GM18508 (cell line): ENCODE measurements around the gene PIF1.
A peak's percentile ranks its signal among the peaks of the same experiment; 100 is the strongest.

Experiments used
- ATAC-seq: cut with Tn5 transposase; IDR thresholded peaks from one replicate; pipeline ENCODE4 v1.9.1; 2021; ENCODE audit warnings: moderate number of reproducible peaks; ENCODE audit not compliant: insufficient read depth, unreplicated experiment

Gene PIF1

GRCh38 chr15:64825431-64826294 lies at the start of gene PIF1:
TSS of gene PIF1 (minus strand) at chr15:64825647. CDS start at chr15:64824335, 1,312 bp downstream.
- peak; percentile 62 for ATAC-seq

GRCh38 chr15:64870353-64870752 lies 44.9 kb upstream of the PIF1 start:
- ATAC-seq = no peak

GRCh38 chr15:64869501-64869900 lies 44.1 kb upstream of the PIF1 start:
- ATAC-seq = no peak

GRCh38 chr15:64865998-64866520 lies 40.6 kb upstream of the PIF1 start:
- no peak for ATAC-seq

- ATAC-seq = no peak
Measured at GRCh38 chr15:64865126-64865997, 39.9 kb upstream of the PIF1 start.

GRCh38 chr15:64864068-64864467 lies 38.6 kb upstream of the PIF1 start:
- ATAC-seq = no peak

GRCh38 chr15:64862408-64862807 lies 37.0 kb upstream of the PIF1 start:
- ATAC-seq = no peak

- no peak for ATAC-seq
Measured at GRCh38 chr15:64861960-64862359, 36.5 kb upstream of the PIF1 start.

- ATAC-seq = no peak
Measured at GRCh38 chr15:64861331-64861730, 35.9 kb upstream of the PIF1 start.

GRCh38 chr15:64859226-64859625 lies 33.8 kb upstream of the PIF1 start:
- ATAC-seq = no peak

- ATAC-seq = no peak
Measured at GRCh38 chr15:64858021-64858575, 32.7 kb upstream of the PIF1 start.

GRCh38 chr15:64857421-64857820 lies 32.0 kb upstream of the PIF1 start:
- no peak for ATAC-seq

- ATAC-seq = no peak
Measured at GRCh38 chr15:64856429-64857145, 31.1 kb upstream of the PIF1 start.

- ATAC-seq = no peak
Measured at GRCh38 chr15:64855205-64855975, 29.9 kb upstream of the PIF1 start.

GRCh38 chr15:64854526-64854925 lies 29.1 kb upstream of the PIF1 start:
- ATAC-seq = no peak

GRCh38 chr15:64854041-64854440 lies 28.6 kb upstream of the PIF1 start:
- no peak for ATAC-seq

GRCh38 chr15:64851503-64851840 lies 26.0 kb upstream of the PIF1 start:
- no peak for ATAC-seq

- no peak for ATAC-seq
Measured at GRCh38 chr15:64850778-64851502, 25.5 kb upstream of the PIF1 start.
